GM12878 (cell line): ENCODE measurements around the gene CORO2B. TPM values are rescaled to one million over a fixed set of nuclear protein-coding genes. Genes with fewer than 3 reads are reported as not detected.

ENCODE experiments used
- ATAC-seq: fragments of 200-7000 bp; cut with Tn5 transposase; 3 replicates; pipeline ENCODE4 v1.9.1; 2020; ENCODE audit warnings: mild to moderate bottlenecking, moderate library complexity
- BruUV-seq: library from RNA; stranded (reverse); fragments of 400-500 nt; replicated peaks from 2 replicates; lab custom pipeline; 2021; lab: Mats Ljungman, UMichigan
- CTCF ChIA-PET: fragments of 300-600 bp; sonication (Branson Sonifier 250); formaldehyde crosslinking; extraction: SDS; loops from one replicate; lab custom pipeline; 2021; ENCODE audit warnings: inconsistent platforms; lab: Yijun Ruan, JAX
- POLR2A ChIA-PET: fragments of 350-600 bp; formaldehyde crosslinking; extraction: SDS; loops from one replicate; lab custom pipeline; 2021; ENCODE audit warnings: inconsistent platforms; lab: Charles Lee
- RAD21 ChIA-PET: fragments of 300-600 bp; sonication (Branson Sonifier 250); formaldehyde crosslinking; loops from one replicate; lab custom pipeline; 2023; ENCODE audit warnings: antibody characterized with exemption; ENCODE audit not compliant: unreplicated experiment; lab: Charles Lee
- SMC1A ChIA-PET: fragments of 300-600 bp; sonication (Branson Sonifier 250); formaldehyde crosslinking; loops from one replicate; lab custom pipeline; 2023; ENCODE audit not compliant: unreplicated experiment, uncharacterized antibody; lab: Charles Lee
- DNase-seq: peaks from one replicate; pipeline ENCODE4 v3.0.0-alpha.2; 2011; ENCODE audit warnings: low read depth, low spot score
- FAIRE-seq: peaks from 3 replicates; lab custom pipeline; 2011; peaks lifted over from hg19 to GRCh38; lab: Jason Lieb, UNC
- H2AFZ ChIP-seq: 2 replicates; pipeline ENCODE4 v1.6.0; 2011; ENCODE audit warnings: low read depth, low read length, control low read depth; ENCODE audit not compliant: control insufficient read depth
- H3K27ac ChIP-seq: 2 replicates; pipeline ENCODE4 v1.5.1; 2011; ENCODE audit warnings: control low read depth; ENCODE audit not compliant: control insufficient read depth, insufficient read depth
- H3K27me3 ChIP-seq, 2 experiments: replicated peaks in 1 of 2; 2 replicates each; pipeline versions ENCODE4 v1.6.0 to v1.6.1; 2011; ENCODE audit warnings: low read length in 1 of 2; ENCODE audit not compliant: control insufficient read depth in 2 of 2, insufficient read depth in 2 of 2
- H3K36me3 ChIP-seq, 2 experiments: 2 replicates each; pipeline ENCODE4 v1.5.1; 2011; ENCODE audit warnings: low read length in 1 of 2; ENCODE audit not compliant: control insufficient read depth in 2 of 2, insufficient read depth in 2 of 2
- H3K4me1 ChIP-seq: 2 replicates; pipeline ENCODE4 v1.6.1; 2011; ENCODE audit warnings: mild to moderate bottlenecking, low read length, moderate library complexity, mixed read lengths; ENCODE audit not compliant: control insufficient read depth, insufficient read depth
- H3K4me2 ChIP-seq: 2 replicates; pipeline ENCODE4 v1.6.0; 2011; ENCODE audit warnings: control low read depth; ENCODE audit not compliant: control insufficient read depth, insufficient read depth
- H3K4me3 ChIP-seq: fragments of 200-600 bp; sonication (generic); 2 replicates; pipeline ENCODE4 v1.5.1; 2016
- H3K79me2 ChIP-seq: 2 replicates; pipeline ENCODE4 v1.6.0; 2011; ENCODE audit warnings: low read length; ENCODE audit not compliant: control insufficient read depth, insufficient read depth
- H3K9ac ChIP-seq: 2 replicates; pipeline ENCODE4 v1.8.0; 2011; ENCODE audit warnings: low read length, control low read depth, mixed read lengths; ENCODE audit not compliant: control insufficient read depth, insufficient read depth
- H3K9me3 ChIP-seq: replicated peaks from 3 replicates; pipeline ENCODE4 v1.5.1; 2011; ENCODE audit warnings: mild to moderate bottlenecking, low read length; ENCODE audit not compliant: control insufficient read depth, insufficient read depth
- H4K20me1 ChIP-seq: 2 replicates; pipeline ENCODE4 v1.6.0; 2011; ENCODE audit not compliant: control insufficient read depth, insufficient read depth
- BCL11A ChIP-seq: IDR thresholded peaks from 2 replicates; pipeline ENCODE4 v1.6.1; 2011; ENCODE audit warnings: low read depth, low read length
- CEBPZ ChIP-seq: fragments of 150-350 bp; IDR thresholded peaks from 2 replicates; pipeline ENCODE4 v1.6.1; 2016; ENCODE audit warnings: low read depth, low read length
- CUX1 ChIP-seq: IDR thresholded peaks from 2 replicates; pipeline ENCODE4 v1.6.1; 2012; ENCODE audit warnings: improper control_type of control experiment, low read depth, low read length; ENCODE audit not compliant: insufficient replicate concordance
- RBBP5 ChIP-seq: fragments of 200-600 bp; sonication (generic); conservative IDR thresholded peaks from 2 replicates; pipeline ENCODE4 v1.6.1; 2016
- SP1 ChIP-seq: IDR thresholded peaks from one replicate; pipeline ENCODE4 v1.6.1; 2011; ENCODE audit warnings: low read depth, low read length
- SUPT20H ChIP-seq: IDR thresholded peaks from 2 replicates; pipeline ENCODE4 v1.6.1; 2011; ENCODE audit warnings: low read depth, mild to moderate bottlenecking, low read length, moderate library complexity, borderline replicate concordance; ENCODE audit not compliant: control insufficient read depth
- TCF12 ChIP-seq: IDR thresholded peaks from 2 replicates; pipeline ENCODE4 v1.6.1; 2011; ENCODE audit warnings: low read depth, mild to moderate bottlenecking, low read length
- TCF7 ChIP-seq: IDR thresholded peaks from 2 replicates; pipeline ENCODE4 v1.6.1; 2014; ENCODE audit warnings: antibody characterized with exemption, borderline replicate concordance
- ZBTB40 ChIP-seq: fragments of 450-650 bp; IDR thresholded peaks from 2 replicates; pipeline ENCODE4 v1.6.1; 2016; ENCODE audit warnings: mild to moderate bottlenecking, moderate library complexity, borderline replicate concordance
- WGBS: methylation state at CpG from one replicate; pipeline ENCODE4 v1.1.6; 2016; ENCODE audit warnings: low lambda C conversion rate; ENCODE audit not compliant: insufficient replicate concordance, insufficient coverage; ENCODE audit errors: missing lambda C conversion rate; 5-methylcytosine and 5-hydroxymethylcytosine counted together
- in situ Hi-C: fragments of 300-500 bp; cut with MboI; formaldehyde crosslinking; loops from 9 replicates; pipeline ENCODE4 v1.14.3; 2018; ENCODE audit warnings: mixed read lengths
- intact Hi-C: fragments of 100-400 bp; cut with micrococcal nuclease; formaldehyde crosslinking; loops from one replicate; pipeline ENCODE4 v1.14.2; 2022; ENCODE audit not compliant: unreplicated experiment
- polyA plus RNA-seq, 11 experiments: library from polyadenylated mRNA; depleted of rRNA in 4 of 11; unstranded in 6 of 11; stranded (reverse) in 5 of 11; fragments of >200 nt; fragmentation: Nextera tagmentation in 4 of 11; fragmentation: Illumina TruSeq in 1 of 11; extraction: Ambion mirVana in 4 of 11; extraction: Trizol in 1 of 11; gene quantifications; 1 replicate in 1 of 11; 2 replicates in 10 of 11; pipeline versions ENCODE4 v1.2.1 to v1.2.3, GENCODE V29; 2011 to 2016; ENCODE audit warnings: inconsistent platforms in 2 of 11, missing spikeins in 2 of 11, low read depth in 1 of 11
- total RNA-seq, 4 experiments: library from RNA; depleted of rRNA in 3 of 4; stranded (reverse); fragments of >200 nt in 3 of 4; fragmentation: Illumina TruSeq in 1 of 4; extraction: Trizol in 1 of 4; gene quantifications; 2 replicates each; pipeline versions ENCODE4 v1.2.1 to v1.2.3, GENCODE V29; 2013 to 2021

The CORO2B gene
- total and polyA plus RNA-seq, 10 of the 15 experiments (the other 5 are each of a cell fraction or from before 2014, with no cell fraction given) = 0.05 to 0.73 (median 0.13) TPM; not detected in 4

GRCh38 chr15:68584756-68585573, 6.2 kb downstream of the CORO2B start:
- H4K20me1 ChIP-seq = no peaks in the 10 kb centered on the region; the same call in 1 of the 2 replicates
- no peaks in the 10 kb centered on the region for H3K36me3 ChIP-seq
- ChIA-PET CTCF (no interaction called here), SMC1A (no interaction called here), POLR2A (no interaction called here), RAD21 (no interaction called here)
- no peaks in the 10 kb centered on the region for H3K9me3 ChIP-seq
- WGBS = 51% methylated on average over 13 of the region's 13 CpGs
- BruUV-seq = no TSS peak
- intact Hi-C loops (no loop called here), in situ Hi-C loops (no loop called here)
- no peak overlapping the region for H3K27ac ChIP-seq
- ATAC-seq = no peak
- FAIRE-seq = no peak
- no peak overlapping the region for H2AFZ ChIP-seq
- H3K79me2 ChIP-seq = no peaks in the 10 kb centered on the region
- H3K4me3 ChIP-seq = no peak overlapping the region
- no peak overlapping the region for H3K4me2 ChIP-seq
- H3K4me1 ChIP-seq = no peaks in the 10 kb centered on the region
- peaks cover 9 to 10% of the 10 kb centered on the region in 2 experiments for H3K27me3 ChIP-seq
- DNase-seq = no peak
- H3K9ac ChIP-seq = no peak overlapping the region
- TF ChIP-seq RBBP5 (no peak), SUPT20H (no peak), TCF7 (no peak), BCL11A (no peak), CUX1 (no peak), TCF12 (no peak), ZBTB40 (no peak), CEBPZ (no peak), SP1 (no peak)
